Erythroblast (primary cell): ENCODE results near the gene B4GALT3.

Source experiments
- GATA1 ChIP-seq: IDR thresholded peaks from 2 replicates; pipeline ENCODE4 v1.6.1; 2011; ENCODE audit warnings: low read depth, mild to moderate bottlenecking, control low read depth, low read length, moderate library complexity
- POLR2A ChIP-seq: IDR thresholded peaks from 2 replicates; pipeline ENCODE4 v1.6.1; 2011; ENCODE audit warnings: mild to moderate bottlenecking, low read length

DNA sequence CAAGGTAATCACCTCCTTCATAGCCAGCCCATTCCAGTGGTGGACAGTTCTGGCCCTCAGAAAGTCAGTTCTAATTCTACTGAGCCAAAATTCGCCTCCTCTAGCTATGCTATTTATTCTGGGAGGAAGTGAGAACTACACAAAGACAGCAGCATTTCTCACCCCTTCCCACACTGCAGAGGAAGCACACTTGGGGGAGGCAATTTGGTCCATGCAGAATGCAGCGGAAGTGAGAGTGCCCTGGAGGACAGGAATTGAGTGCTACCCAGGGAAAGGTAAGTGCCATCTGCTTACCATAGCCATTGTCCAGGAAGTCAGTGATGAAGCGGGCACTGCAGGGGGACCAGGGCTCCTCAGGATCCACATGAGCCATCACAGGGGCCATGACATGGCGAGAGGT lies 17.9 kb upstream of the B4GALT3 start:
- TF ChIP-seq POLR2A (no peak), GATA1 (no peak)
